ENCODE results near the gene PTPRQ.
A peak's percentile ranks its signal among the peaks of the same experiment; 100 is the strongest.

The PTPRQ gene

DNA sequence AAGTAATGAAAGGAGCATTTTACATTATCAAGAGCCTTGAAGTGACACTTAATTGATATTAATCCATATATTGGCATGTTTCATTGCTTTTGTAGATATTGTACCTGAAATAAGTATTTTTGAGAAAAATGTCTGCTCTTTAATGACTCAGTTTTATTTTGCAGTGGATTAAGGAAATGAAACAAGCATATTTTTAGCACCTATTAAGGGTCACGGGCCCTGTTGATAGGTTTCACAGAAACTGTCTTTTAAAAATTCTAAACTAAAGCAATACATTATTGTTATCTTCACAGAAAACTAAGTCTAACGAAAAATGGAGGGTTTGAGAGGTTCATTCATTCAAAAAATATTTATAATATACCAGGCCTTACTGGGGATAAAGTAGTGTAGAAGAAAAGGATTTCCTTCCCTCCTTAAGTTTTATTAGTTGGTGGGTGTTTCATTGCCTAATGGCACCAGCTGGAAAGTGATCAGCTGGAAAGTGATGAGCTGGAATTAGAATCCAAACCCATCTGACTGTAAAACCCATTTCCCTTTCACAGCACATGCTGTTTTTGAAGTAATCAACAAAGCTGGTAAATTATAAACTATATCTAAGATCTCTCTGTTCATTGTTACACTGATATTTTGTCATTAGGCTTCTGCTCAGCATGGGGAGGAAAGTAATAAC is 54.2 kb downstream of the PTPRQ start:
- TF ChIP-seq, protein P1, sequence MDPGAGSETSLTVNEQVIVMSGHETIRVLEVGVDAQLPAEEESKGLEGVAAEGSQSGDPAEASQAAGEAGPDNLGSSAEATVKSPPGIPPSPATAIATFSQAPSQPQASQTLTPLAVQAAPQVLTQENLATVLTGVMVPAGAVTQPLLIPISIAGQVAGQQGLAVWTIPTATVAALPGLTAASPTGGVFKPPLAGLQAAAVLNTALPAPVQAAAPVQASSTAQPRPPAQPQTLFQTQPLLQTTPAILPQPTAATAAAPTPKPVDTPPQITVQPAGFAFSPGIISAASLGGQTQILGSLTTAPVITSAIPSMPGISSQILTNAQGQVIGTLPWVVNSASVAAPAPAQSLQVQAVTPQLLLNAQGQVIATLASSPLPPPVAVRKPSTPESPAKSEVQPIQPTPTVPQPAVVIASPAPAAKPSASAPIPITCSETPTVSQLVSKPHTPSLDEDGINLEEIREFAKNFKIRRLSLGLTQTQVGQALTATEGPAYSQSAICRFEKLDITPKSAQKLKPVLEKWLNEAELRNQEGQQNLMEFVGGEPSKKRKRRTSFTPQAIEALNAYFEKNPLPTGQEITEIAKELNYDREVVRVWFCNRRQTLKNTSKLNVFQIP (CRISPR knock-in tag; IDR thresholded peaks at IDR 0.05; ENCODE audit: borderline replicate concordance, low read depth) = no peak
- TF ChIP-seq ARNTL (CRISPR knock-in tag; IDR thresholded peaks at IDR 0.05; ENCODE audit: borderline replicate concordance, low read depth) (no peak), SNAI2 (CRISPR knock-in tag; IDR thresholded peaks at IDR 0.05) (no peak), ZFP30 (CRISPR knock-in tag; IDR thresholded peaks at IDR 0.05) (no peak), ZC3H10 (CRISPR knock-in tag; IDR thresholded peaks at IDR 0.05) (no peak)
- ATAC-seq = no peak

DNA sequence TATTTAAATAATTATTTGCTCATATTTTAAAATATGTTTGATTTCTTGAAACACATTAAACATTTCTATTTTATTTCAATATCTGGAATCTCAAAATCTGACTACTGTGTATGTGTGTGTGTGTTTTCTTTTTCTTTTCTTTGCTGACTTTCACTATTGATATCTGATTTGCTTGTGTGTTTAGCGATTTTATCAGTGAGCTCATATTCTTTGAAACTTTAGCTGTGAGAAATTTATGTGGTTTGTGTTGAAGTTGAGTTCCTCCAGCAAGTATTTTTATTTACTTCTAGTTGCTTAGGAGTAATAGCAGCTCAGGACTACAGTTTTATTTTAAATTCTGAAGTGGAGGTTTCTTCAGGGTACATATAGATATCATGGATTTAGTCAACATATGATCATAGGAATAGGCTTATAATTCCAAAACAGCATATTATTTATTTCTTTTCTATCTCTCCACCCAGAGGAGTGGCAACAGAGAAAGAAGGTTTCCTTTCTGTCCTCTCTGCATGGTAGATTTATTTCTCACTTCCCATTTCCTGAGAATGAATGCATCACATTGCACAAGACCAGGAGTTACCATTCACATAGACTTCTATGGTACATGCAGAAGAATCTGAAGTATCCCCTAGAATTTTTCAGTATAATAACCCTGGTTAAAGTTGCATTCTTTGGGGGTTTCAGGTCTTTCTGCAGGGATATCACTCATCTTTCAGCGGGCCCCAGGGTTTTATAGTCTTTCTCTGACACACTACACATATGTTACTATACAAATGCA is 60.5 kb downstream of the PTPRQ start:
- ATAC-seq = no peak
- no peak for TF ChIP-seq RARB (CRISPR knock-in tag; IDR thresholded peaks at IDR 0.05)
- no peak for TF ChIP-seq OSR1 (CRISPR knock-in tag; IDR thresholded peaks at IDR 0.05)
- TF ChIP-seq, protein P2, sequence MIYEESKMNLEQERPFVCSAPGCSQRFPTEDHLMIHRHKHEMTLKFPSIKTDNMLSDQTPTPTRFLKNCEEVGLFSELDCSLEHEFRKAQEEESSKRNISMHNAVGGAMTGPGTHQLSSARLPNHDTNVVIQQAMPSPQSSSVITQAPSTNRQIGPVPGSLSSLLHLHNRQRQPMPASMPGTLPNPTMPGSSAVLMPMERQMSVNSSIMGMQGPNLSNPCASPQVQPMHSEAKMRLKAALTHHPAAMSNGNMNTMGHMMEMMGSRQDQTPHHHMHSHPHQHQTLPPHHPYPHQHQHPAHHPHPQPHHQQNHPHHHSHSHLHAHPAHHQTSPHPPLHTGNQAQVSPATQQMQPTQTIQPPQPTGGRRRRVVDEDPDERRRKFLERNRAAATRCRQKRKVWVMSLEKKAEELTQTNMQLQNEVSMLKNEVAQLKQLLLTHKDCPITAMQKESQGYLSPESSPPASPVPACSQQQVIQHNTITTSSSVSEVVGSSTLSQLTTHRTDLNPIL (CRISPR knock-in tag; IDR thresholded peaks at IDR 0.05; ENCODE audit: low read depth) = no peak
- no peak for TF ChIP-seq ARNTL (CRISPR knock-in tag; IDR thresholded peaks at IDR 0.05; ENCODE audit: borderline replicate concordance, low read depth)

DNA sequence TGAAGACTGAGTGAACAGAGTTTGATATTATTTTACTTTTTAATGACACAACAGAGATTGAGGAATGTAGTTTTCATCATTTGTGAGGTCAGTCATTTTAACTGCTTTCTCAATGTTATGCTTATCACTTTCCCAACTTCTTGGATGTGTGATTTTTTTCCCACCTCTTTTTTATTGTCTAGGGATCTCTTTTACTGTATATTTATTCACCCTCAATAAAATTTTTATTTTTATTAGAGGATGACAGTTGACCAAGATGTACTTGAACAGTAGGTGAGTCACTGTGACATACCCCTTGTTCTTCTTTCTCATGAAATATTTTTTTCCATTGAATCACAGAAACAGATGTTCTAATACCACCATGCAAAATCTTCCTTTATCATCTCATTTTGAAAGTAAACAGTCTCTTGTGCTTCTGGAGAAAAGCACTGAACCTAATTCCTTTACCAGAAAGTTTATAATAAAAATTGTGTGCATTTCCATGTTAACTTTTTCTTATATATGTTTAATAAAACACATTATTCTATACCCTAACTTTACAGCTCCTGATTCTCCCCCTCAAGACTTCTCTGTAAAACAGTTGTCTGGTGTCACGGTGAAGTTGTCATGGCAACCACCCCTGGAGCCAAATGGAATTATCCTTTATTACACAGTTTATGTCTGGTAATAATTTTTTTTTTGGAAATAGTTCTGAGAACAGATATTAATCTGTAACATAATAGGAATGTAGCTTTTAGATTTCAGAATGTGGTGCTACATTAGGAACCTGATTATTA is 65.9 kb downstream of the PTPRQ start:
- TF ChIP-seq TOX (CRISPR knock-in tag; IDR thresholded peaks at IDR 0.05; ENCODE audit: borderline replicate concordance) (no peak), OSR1 (CRISPR knock-in tag; IDR thresholded peaks at IDR 0.05) (no peak), ZNF8 (CRISPR knock-in tag; IDR thresholded peaks at IDR 0.05) (no peak), GLIS3 (CRISPR knock-in tag; IDR thresholded peaks at IDR 0.05) (no peak), ARNTL (CRISPR knock-in tag; IDR thresholded peaks at IDR 0.05; ENCODE audit: borderline replicate concordance, low read depth) (no peak), ESRRG (CRISPR knock-in tag; IDR thresholded peaks at IDR 0.05) (no peak), SNAI2 (CRISPR knock-in tag; IDR thresholded peaks at IDR 0.05) (no peak)
- peak; percentile 34 for ATAC-seq

DNA sequence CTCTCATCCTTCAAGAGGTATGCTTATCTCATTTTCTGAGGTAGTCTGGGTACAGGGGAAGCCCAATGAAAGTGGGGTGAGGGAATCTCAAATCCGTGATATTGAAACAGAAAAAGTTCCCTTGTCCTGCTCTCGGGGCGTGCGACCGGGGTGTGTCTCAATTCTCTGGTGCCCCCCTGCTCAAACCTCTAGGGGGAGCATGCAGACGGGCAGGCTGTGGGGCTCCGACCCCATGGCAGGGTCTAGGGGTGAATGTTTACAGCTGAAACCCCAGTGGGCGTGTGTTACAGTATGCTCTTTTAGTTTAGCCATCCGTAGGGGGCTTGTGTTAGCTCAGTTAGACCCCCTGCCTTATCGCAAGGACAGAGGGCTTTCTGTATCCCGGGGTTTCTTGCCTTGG is 68.7 kb downstream of the PTPRQ start:
- ATAC-seq = peak; percentile 52
- TF ChIP-seq ZNF70 (CRISPR knock-in tag; IDR thresholded peaks at IDR 0.05) = no peak
- no peak for TF ChIP-seq ZFP30 (CRISPR knock-in tag; IDR thresholded peaks at IDR 0.05)
- no peak for TF ChIP-seq ESRRG (CRISPR knock-in tag; IDR thresholded peaks at IDR 0.05)
- TF ChIP-seq SNAI2 (CRISPR knock-in tag; IDR thresholded peaks at IDR 0.05) = no peak
- no peak for TF ChIP-seq CSDC2 (CRISPR knock-in tag; IDR thresholded peaks at IDR 0.05)
- TF ChIP-seq ZC3H10 (CRISPR knock-in tag; IDR thresholded peaks at IDR 0.05) = no peak
- no peak for TF ChIP-seq GLIS3 (CRISPR knock-in tag; IDR thresholded peaks at IDR 0.05)
- TF ChIP-seq, protein P3, sequence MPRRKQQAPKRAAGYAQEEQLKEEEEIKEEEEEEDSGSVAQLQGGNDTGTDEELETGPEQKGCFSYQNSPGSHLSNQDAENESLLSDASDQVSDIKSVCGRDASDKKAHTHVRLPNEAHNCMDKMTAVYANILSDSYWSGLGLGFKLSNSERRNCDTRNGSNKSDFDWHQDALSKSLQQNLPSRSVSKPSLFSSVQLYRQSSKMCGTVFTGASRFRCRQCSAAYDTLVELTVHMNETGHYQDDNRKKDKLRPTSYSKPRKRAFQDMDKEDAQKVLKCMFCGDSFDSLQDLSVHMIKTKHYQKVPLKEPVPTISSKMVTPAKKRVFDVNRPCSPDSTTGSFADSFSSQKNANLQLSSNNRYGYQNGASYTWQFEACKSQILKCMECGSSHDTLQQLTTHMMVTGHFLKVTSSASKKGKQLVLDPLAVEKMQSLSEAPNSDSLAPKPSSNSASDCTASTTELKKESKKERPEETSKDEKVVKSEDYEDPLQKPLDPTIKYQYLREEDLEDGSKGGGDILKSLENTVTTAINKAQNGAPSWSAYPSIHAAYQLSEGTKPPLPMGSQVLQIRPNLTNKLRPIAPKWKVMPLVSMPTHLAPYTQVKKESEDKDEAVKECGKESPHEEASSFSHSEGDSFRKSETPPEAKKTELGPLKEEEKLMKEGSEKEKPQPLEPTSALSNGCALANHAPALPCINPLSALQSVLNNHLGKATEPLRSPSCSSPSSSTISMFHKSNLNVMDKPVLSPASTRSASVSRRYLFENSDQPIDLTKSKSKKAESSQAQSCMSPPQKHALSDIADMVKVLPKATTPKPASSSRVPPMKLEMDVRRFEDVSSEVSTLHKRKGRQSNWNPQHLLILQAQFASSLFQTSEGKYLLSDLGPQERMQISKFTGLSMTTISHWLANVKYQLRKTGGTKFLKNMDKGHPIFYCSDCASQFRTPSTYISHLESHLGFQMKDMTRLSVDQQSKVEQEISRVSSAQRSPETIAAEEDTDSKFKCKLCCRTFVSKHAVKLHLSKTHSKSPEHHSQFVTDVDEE (CRISPR knock-in tag; IDR thresholded peaks at IDR 0.05) = no peak
- TF ChIP-seq, protein P4, sequence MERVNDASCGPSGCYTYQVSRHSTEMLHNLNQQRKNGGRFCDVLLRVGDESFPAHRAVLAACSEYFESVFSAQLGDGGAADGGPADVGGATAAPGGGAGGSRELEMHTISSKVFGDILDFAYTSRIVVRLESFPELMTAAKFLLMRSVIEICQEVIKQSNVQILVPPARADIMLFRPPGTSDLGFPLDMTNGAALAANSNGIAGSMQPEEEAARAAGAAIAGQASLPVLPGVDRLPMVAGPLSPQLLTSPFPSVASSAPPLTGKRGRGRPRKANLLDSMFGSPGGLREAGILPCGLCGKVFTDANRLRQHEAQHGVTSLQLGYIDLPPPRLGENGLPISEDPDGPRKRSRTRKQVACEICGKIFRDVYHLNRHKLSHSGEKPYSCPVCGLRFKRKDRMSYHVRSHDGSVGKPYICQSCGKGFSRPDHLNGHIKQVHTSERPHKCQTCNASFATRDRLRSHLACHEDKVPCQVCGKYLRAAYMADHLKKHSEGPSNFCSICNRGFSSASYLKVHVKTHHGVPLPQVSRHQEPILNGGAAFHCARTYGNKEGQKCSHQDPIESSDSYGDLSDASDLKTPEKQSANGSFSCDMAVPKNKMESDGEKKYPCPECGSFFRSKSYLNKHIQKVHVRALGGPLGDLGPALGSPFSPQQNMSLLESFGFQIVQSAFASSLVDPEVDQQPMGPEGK (CRISPR knock-in tag; IDR thresholded peaks at IDR 0.05; ENCODE audit: borderline replicate concordance) = no peak
- no peak for TF ChIP-seq PPARA (CRISPR knock-in tag; IDR thresholded peaks at IDR 0.05; ENCODE audit: borderline replicate concordance)
- no peak for TF ChIP-seq ZFP3 (CRISPR knock-in tag; IDR thresholded peaks at IDR 0.05)
- TF ChIP-seq ISL1 (CRISPR knock-in tag; IDR thresholded peaks at IDR 0.05) = no peak
- TF ChIP-seq ZNF565 (CRISPR knock-in tag; conservative IDR thresholded peaks at IDR 0.05; ENCODE audit: low read depth) = no peak
- no peak for TF ChIP-seq ARNTL (CRISPR knock-in tag; IDR thresholded peaks at IDR 0.05; ENCODE audit: borderline replicate concordance, low read depth)
- TF ChIP-seq, protein P5, sequence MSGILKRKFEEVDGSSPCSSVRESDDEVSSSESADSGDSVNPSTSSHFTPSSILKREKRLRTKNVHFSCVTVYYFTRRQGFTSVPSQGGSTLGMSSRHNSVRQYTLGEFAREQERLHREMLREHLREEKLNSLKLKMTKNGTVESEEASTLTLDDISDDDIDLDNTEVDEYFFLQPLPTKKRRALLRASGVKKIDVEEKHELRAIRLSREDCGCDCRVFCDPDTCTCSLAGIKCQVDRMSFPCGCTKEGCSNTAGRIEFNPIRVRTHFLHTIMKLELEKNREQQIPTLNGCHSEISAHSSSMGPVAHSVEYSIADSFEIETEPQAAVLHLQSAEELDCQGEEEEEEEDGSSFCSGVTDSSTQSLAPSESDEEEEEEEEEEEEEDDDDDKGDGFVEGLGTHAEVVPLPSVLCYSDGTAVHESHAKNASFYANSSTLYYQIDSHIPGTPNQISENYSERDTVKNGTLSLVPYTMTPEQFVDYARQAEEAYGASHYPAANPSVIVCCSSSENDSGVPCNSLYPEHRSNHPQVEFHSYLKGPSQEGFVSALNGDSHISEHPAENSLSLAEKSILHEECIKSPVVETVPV (CRISPR knock-in tag; IDR thresholded peaks at IDR 0.05) = no peak
- TF ChIP-seq TOX (CRISPR knock-in tag; IDR thresholded peaks at IDR 0.05; ENCODE audit: borderline replicate concordance) = no peak
